Right ventricle myocardium inferior (tissue), 1 donor: ENCODE measurements around the gene ZNF804A. TPM values are rescaled to one million over a fixed set of nuclear protein-coding genes. Genes with fewer than 3 reads are reported as not detected.

Experiments used
- ATAC-seq: fragments of 200-7000 bp; cut with Tn5 transposase; one replicate; pipeline ENCODE4 v1.9.1; 2020; ENCODE audit warnings: mild to moderate bottlenecking, moderate library complexity
- DNase-seq: peaks from one replicate; pipeline ENCODE4 v3.0.0; 2021; ENCODE audit errors: missing footprints
- intact Hi-C: fragments of 100-400 bp; cut with DNase I; formaldehyde crosslinking; loops from one replicate; pipeline ENCODE4 v1.11.0; 2022
- total RNA-seq: library from RNA; stranded (reverse); fragmentation: NEBNext Ultra II Directional; extraction: Animal tissue kit (Norgen Biotek cat#: 25700); gene quantifications from one replicate; pipeline ENCODE4 v1.2.1, GENCODE V29; 2021
- donor health status: DM: no; HTN: yes; CAD: no; lungs with severe emphysema.

Gene ZNF804A
- total RNA-seq, 1 donor from 2014 or later, result 0.05 TPM

- ATAC-seq, result no peak
- intact Hi-C loops, result no loop called here
Measured at GRCh38 chr2:184599054-184599871, 934 bp downstream of the ZNF804A start.

GRCh38 chr2:184599872-184600222 lies 1.5 kb downstream of the ZNF804A start:
- DNase-seq (no peak), ATAC-seq (no peak)
- intact Hi-C loops, result no loop called here

More at GRCh38 chr2:184599054-184599871, 934 bp downstream of the ZNF804A start:
- DNase-seq, result no peak

GRCh38 chr2:184602734-184603133 lies 4.4 kb downstream of the ZNF804A start:
- DNase-seq (no peak), ATAC-seq (no peak)
- intact Hi-C loops, result no loop called here

GRCh38 chr2:184610891-184611290 lies 12.6 kb downstream of the ZNF804A start:
- intact Hi-C loops, result no loop called here
- ATAC-seq (no peak), DNase-seq (no peak)

GRCh38 chr2:184611361-184612085 lies 13.2 kb downstream of the ZNF804A start:
- intact Hi-C loops, result no loop called here
- no peak for DNase-seq
- ATAC-seq, result no peak

- DNase-seq (no peak), ATAC-seq (no peak)
- intact Hi-C loops, result no loop called here
Measured at GRCh38 chr2:184620367-184620766, 22.0 kb downstream of the ZNF804A start.

GRCh38 chr2:184624311-184624710 lies 26.0 kb downstream of the ZNF804A start:
- intact Hi-C loops, result no loop called here
- DNase-seq (no peak), ATAC-seq (no peak)

GRCh38 chr2:184628051-184628450 lies 29.7 kb downstream of the ZNF804A start:
- ATAC-seq (no peak), DNase-seq (peak; percentile 23)
- intact Hi-C loops, result no loop called here

- ATAC-seq, result no peak
- intact Hi-C loops, result no loop called here
- no peak for DNase-seq
Measured at GRCh38 chr2:184633726-184634125, 35.4 kb downstream of the ZNF804A start.

GRCh38 chr2:184637781-184638180 lies 39.5 kb downstream of the ZNF804A start:
- DNase-seq, result no peak
- no peak for ATAC-seq
- intact Hi-C loops, result no loop called here

- intact Hi-C loops, result no loop called here
- no peak for DNase-seq
- no peak for ATAC-seq
Measured at GRCh38 chr2:184644685-184645084, 46.4 kb downstream of the ZNF804A start.

GRCh38 chr2:184646177-184646576 lies 47.8 kb downstream of the ZNF804A start:
- no peak for ATAC-seq
- no peak for DNase-seq
- intact Hi-C loops, result no loop called here

GRCh38 chr2:184646593-184646992 lies 48.3 kb downstream of the ZNF804A start:
- DNase-seq, result no peak
- intact Hi-C loops, result no loop called here
- ATAC-seq, result no peak

GRCh38 chr2:184654945-184655344 lies 56.6 kb downstream of the ZNF804A start:
- intact Hi-C loops, result no loop called here
- DNase-seq (no peak), ATAC-seq (no peak)

GRCh38 chr2:184677171-184677570 lies 78.8 kb downstream of the ZNF804A start:
- no peak for DNase-seq
- intact Hi-C loops, result no loop called here
- ATAC-seq, result no peak

- intact Hi-C loops, result no loop called here
- no peak for ATAC-seq
- DNase-seq, result no peak
Measured at GRCh38 chr2:184679219-184680018, 81.1 kb downstream of the ZNF804A start.

- DNase-seq, result peak; percentile 37
- ATAC-seq, result no peak
- intact Hi-C loops, result no loop called here
Measured at GRCh38 chr2:184680825-184681224, 82.5 kb downstream of the ZNF804A start.

- intact Hi-C loops, result no loop called here
Measured at GRCh38 chr2:184681642-184682321, 83.5 kb downstream of the ZNF804A start.

GRCh38 chr2:184683911-184684310 lies 85.6 kb downstream of the ZNF804A start:
- intact Hi-C loops, result no loop called here
- DNase-seq, result no peak
- no peak for ATAC-seq

More at GRCh38 chr2:184681642-184682321, 83.5 kb downstream of the ZNF804A start:
- no peak for DNase-seq
- no peak for ATAC-seq
